HepG2 (cell line): Measurements from ENCODE around the gene DLG1. TPM values are rescaled to one million over a fixed set of nuclear protein-coding genes. Genes with fewer than 3 reads are reported as not detected.

Experiments used
- ATAC-seq: fragments of 200-7000 bp; cut with Tn5 transposase; 3 replicates; pipeline ENCODE4 v1.9.1; 2020; ENCODE audit warnings: mild to moderate bottlenecking, moderate library complexity
- BruUV-seq: library from RNA; stranded (reverse); fragments of 400-500 nt; replicated peaks from 2 replicates; lab custom pipeline; 2021; lab: Mats Ljungman, UMichigan
- CTCF ChIA-PET: fragments of 300-600 bp; formaldehyde crosslinking; extraction: SDS; loops from one replicate; lab custom pipeline; 2021; ENCODE audit warnings: low total read pairs, inconsistent platforms, low intra/inter-chr PET ratio; lab: Yijun Ruan, JAX
- POLR2A ChIA-PET: fragments of 350-600 bp; sonication (Branson Sonifier 250); formaldehyde crosslinking; loops from one replicate; lab custom pipeline; 2020; ENCODE audit warnings: antibody characterized with exemption, inconsistent platforms; lab: Yijun Ruan, JAX
- DNase-seq: peaks from one replicate; pipeline ENCODE4 v3.0.0-alpha.2; 2015; ENCODE audit warnings: low spot score
- FAIRE-seq: peaks from 3 replicates; lab custom pipeline; 2011; peaks lifted over from hg19 to GRCh38; lab: Jason Lieb, UNC
- H2AFZ ChIP-seq: one replicate; pipeline ENCODE4 v1.6.1; 2011; ENCODE audit warnings: low read length, inconsistent platforms
- H3K27ac ChIP-seq: fragments of 300-600 bp; 3 replicates; pipeline ENCODE4 v1.8.0; 2011; ENCODE audit warnings: mixed run types, mild to moderate bottlenecking, mixed read lengths, low read length, inconsistent platforms; ENCODE audit not compliant: insufficient read depth; ENCODE audit errors: extremely low read length
- H3K27me3 ChIP-seq, 2 experiments: fragments of 200-600 bp in 1 of 2; 2 replicates in 1 of 2; 3 replicates in 1 of 2; pipeline versions ENCODE4 v1.6.0 to v1.8.0; 2011; ENCODE audit warnings: low read length in 2 of 2, mild to moderate bottlenecking in 2 of 2, moderate library complexity in 2 of 2, inconsistent platforms in 1 of 2; ENCODE audit not compliant: insufficient read depth in 2 of 2, control insufficient read depth in 1 of 2
- H3K36me3 ChIP-seq, 2 experiments: fragments of 200-600 bp in 1 of 2; replicated peaks in 1 of 2; 2 replicates in 1 of 2; 3 replicates in 1 of 2; pipeline versions ENCODE4 v1.5.1 to v1.8.0; 2011; ENCODE audit warnings: low read length in 2 of 2, inconsistent platforms in 1 of 2; ENCODE audit not compliant: insufficient read depth in 2 of 2, control insufficient read depth in 1 of 2
- H3K4me1 ChIP-seq: 2 replicates; pipeline ENCODE4 v1.5.1; 2012; ENCODE audit warnings: low read length, inconsistent platforms; ENCODE audit not compliant: insufficient read depth
- H3K4me2 ChIP-seq: 2 replicates; pipeline ENCODE4 v1.6.0; 2011; ENCODE audit warnings: low read depth, low read length, inconsistent platforms
- H3K4me3 ChIP-seq, 3 experiments: fragments of 200-600 bp in 1 of 3; sonication (generic), shearing (Covaris generic) in 1 of 3; replicated peaks in 1 of 3; 2 replicates each; pipeline ENCODE4 v1.5.1; 2011 to 2016; ENCODE audit warnings: low read length in 3 of 3, inconsistent platforms in 2 of 3, low read depth in 2 of 3, mild to moderate bottlenecking in 2 of 3, control low read depth in 1 of 3, mixed read lengths in 1 of 3; ENCODE audit not compliant: insufficient read depth in 1 of 3
- H3K79me2 ChIP-seq: one replicate; pipeline ENCODE4 v1.6.1; 2011; ENCODE audit warnings: low read length, inconsistent platforms; ENCODE audit not compliant: insufficient read depth
- H3K9ac ChIP-seq: 2 replicates; pipeline ENCODE4 v1.6.0; 2011; ENCODE audit warnings: mild to moderate bottlenecking, low read depth, low read length, inconsistent platforms; ENCODE audit not compliant: insufficient read depth
- H3K9me3 ChIP-seq: 2 replicates; pipeline ENCODE4 v1.5.1; 2012; ENCODE audit warnings: mild to moderate bottlenecking, low read length
- H4K20me1 ChIP-seq: 2 replicates; pipeline ENCODE4 v1.6.0; 2011; ENCODE audit warnings: inconsistent platforms, mild to moderate bottlenecking, low read length, moderate library complexity; ENCODE audit not compliant: insufficient read depth
- DNMT3B ChIP-seq: conservative IDR thresholded peaks from 2 replicates; pipeline ENCODE4 v1.6.1; 2016; ENCODE audit warnings: missing biosample characterization, control low read depth
- FLYWCH1 ChIP-seq: sonication (generic); formaldehyde crosslinking; IDR thresholded peaks from 2 replicates; pipeline ENCODE4 v1.8.1; 2023; ENCODE audit warnings: mild to moderate bottlenecking, missing genetic modification reagents
- FOXA1 ChIP-seq, 2 experiments: fragments of 450-650 bp in 1 of 2; sonication (generic) in 1 of 2; formaldehyde crosslinking in 1 of 2; IDR thresholded peaks; 2 replicates each; pipeline versions ENCODE4 v1.4.0 to v1.6.1; 2016 to 2020; ENCODE audit warnings: missing genetic modification reagents in 1 of 2
- MATR3 ChIP-seq: sonication (generic); formaldehyde crosslinking; IDR thresholded peaks from 2 replicates; pipeline ENCODE4 v1.4.0; 2020; ENCODE audit warnings: missing genetic modification reagents
- NFE2L1 ChIP-seq: sonication (generic); formaldehyde crosslinking; IDR thresholded peaks from 2 replicates; pipeline ENCODE4 v1.4.0; 2020; ENCODE audit warnings: missing genetic modification reagents, mild to moderate bottlenecking, borderline replicate concordance
- NR2F2 ChIP-seq: IDR thresholded peaks from 2 replicates; pipeline ENCODE4 v1.6.1; 2012; ENCODE audit warnings: low read depth, inconsistent platforms, borderline replicate concordance
- PAWR ChIP-seq: sonication (generic); formaldehyde crosslinking; IDR thresholded peaks from 2 replicates; pipeline ENCODE4 v1.4.0; 2020; ENCODE audit warnings: missing genetic modification reagents, mild to moderate bottlenecking, borderline replicate concordance
- SAP130 ChIP-seq: IDR thresholded peaks from 2 replicates; pipeline ENCODE4 v1.6.1; 2016; ENCODE audit warnings: low read depth
- SCMH1 ChIP-seq: sonication (generic); formaldehyde crosslinking; IDR thresholded peaks from 2 replicates; pipeline ENCODE4 v1.9.0; 2021; ENCODE audit warnings: missing genetic modification reagents, mild to moderate bottlenecking, borderline replicate concordance
- SRY ChIP-seq: sonication (generic); formaldehyde crosslinking; IDR thresholded peaks from 2 replicates; pipeline ENCODE4 v1.8.0; 2022; ENCODE audit warnings: mild to moderate bottlenecking, missing genetic modification reagents
- ZFP41 ChIP-seq: sonication (generic); formaldehyde crosslinking; IDR thresholded peaks from 2 replicates; pipeline ENCODE4 v1.4.0; 2020; ENCODE audit warnings: mild to moderate bottlenecking, missing genetic modification reagents, borderline replicate concordance
- ZNF12 ChIP-seq: sonication (generic); formaldehyde crosslinking; IDR thresholded peaks from 2 replicates; pipeline ENCODE4 v1.5.0; 2020; ENCODE audit warnings: missing genetic modification reagents
- ZNF790 ChIP-seq: sonication (generic); formaldehyde crosslinking; IDR thresholded peaks from 2 replicates; pipeline ENCODE4 v1.8.0; 2022; ENCODE audit warnings: missing genetic modification reagents, mild to moderate bottlenecking, borderline replicate concordance
- WGBS: methylation state at CpG from one replicate; pipeline ENCODE4 v1.1.6; 2017; ENCODE audit warnings: low lambda C conversion rate; 5-methylcytosine and 5-hydroxymethylcytosine counted together
- in situ Hi-C: cut with HindIII; loops from 2 replicates; pipeline ENCODE4 v1.10.0; 2017; ENCODE audit warnings: low pct_unique_long_range_greater_than_20kb; ENCODE audit not compliant: extremely low pct_ligation_motif_present
- intact Hi-C: fragments of 100-400 bp; cut with micrococcal nuclease; formaldehyde crosslinking; loops from one replicate; pipeline ENCODE4 v1.10.0; 2022; ENCODE audit not compliant: unreplicated experiment
- polyA plus RNA-seq, 8 experiments: library from polyadenylated mRNA; depleted of rRNA in 3 of 8; stranded (reverse) in 7 of 8; unstranded in 1 of 8; fragments of >200 nt; fragmentation: Illumina TruSeq in 4 of 8; extraction: Trizol in 4 of 8; gene quantifications; 2 replicates each; pipeline versions ENCODE4 v1.2.1 to v1.2.3, GENCODE V29; 2011 to 2016; ENCODE audit warnings: low read depth in 4 of 8, missing spikeins in 1 of 8, mixed read lengths in 1 of 8; ENCODE audit not compliant: insufficient read depth in 1 of 8
- total RNA-seq, 5 experiments: library from RNA; depleted of rRNA; stranded (reverse); fragments of >200 nt; fragmentation: Illumina TruSeq; extraction: Trizol; gene quantifications; 2 replicates each; pipeline ENCODE4 v1.2.3, GENCODE V29; 2016; ENCODE audit warnings: low read depth in 1 of 5
- TF ChIP-seq, protein P1 (sequence below): sonication (generic); formaldehyde crosslinking; IDR thresholded peaks from 2 replicates; pipeline ENCODE4 v1.4.0; 2020; ENCODE audit warnings: low read depth, mild to moderate bottlenecking, missing genetic modification reagents
- TF ChIP-seq, protein P2 (sequence below): IDR thresholded peaks from 2 replicates; pipeline ENCODE4 v1.6.1; 2018; ENCODE audit warnings: missing genetic modification reagents, mild to moderate bottlenecking, missing compliant biosample characterization
- TF ChIP-seq, protein P3 (sequence below): sonication (generic); formaldehyde crosslinking; IDR thresholded peaks from 2 replicates; pipeline ENCODE4 v1.4.0; 2020; ENCODE audit warnings: missing genetic modification reagents; ENCODE audit errors: not compliant biosample characterization
- TF ChIP-seq, protein P4 (sequence below): sonication (generic); formaldehyde crosslinking; IDR thresholded peaks from 2 replicates; pipeline ENCODE4 v1.4.0; 2020; ENCODE audit warnings: mild to moderate bottlenecking, missing genetic modification reagents
- TF ChIP-seq, protein P5 (sequence below): sonication (generic); formaldehyde crosslinking; IDR thresholded peaks from 2 replicates; pipeline ENCODE4 v1.5.0; 2020; ENCODE audit warnings: missing genetic modification reagents
- TF ChIP-seq, protein P6 (sequence below): IDR thresholded peaks from 2 replicates; pipeline ENCODE4 v1.6.1; 2016; ENCODE audit warnings: missing compliant biosample characterization, missing genetic modification reagents, borderline replicate concordance

Gene DLG1
- total and polyA plus RNA-seq, 2 of the 13 experiments (the other 11 are each of a cell fraction or from before 2014, with no cell fraction given) = 30.5 to 104 TPM

DNA sequence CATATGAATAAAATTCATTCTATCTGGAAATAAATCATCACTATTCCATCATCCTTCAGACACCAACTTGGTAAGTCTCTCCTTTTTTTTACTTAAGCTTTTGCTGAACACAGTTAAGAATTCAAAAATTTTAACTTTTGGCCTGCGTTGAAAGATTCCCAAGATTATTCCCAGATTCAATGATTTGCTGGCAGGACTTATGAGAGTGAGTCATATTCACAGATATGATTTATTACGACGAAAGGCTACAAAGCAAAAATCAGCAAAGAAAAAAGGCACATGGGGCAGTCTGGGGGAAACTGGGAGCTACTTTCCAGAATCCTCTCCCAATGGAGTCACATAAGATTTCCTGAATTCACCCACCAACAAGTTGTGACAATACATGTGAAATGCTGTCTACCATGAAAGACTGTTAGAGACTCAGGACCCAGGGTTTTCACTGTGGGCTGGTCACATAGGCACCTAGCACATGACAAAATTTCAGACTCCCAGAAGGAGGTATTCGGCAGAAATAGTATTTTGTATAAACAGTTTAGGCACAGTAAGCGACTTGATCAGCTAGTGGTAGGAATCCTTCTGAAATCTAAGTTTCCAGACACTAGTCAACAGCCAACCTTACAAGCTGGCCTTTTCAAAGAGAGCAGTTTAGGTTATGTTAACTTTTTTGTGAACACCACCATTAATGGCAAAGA, 82.1 kb downstream of the DLG1 start:
- H2AFZ ChIP-seq = no peak overlapping the region
- FAIRE-seq (no peak), ATAC-seq (no peak), DNase-seq (no peak)
- no peaks in the 10 kb centered on the region for H3K27me3 ChIP-seq
- H3K9me3 ChIP-seq = no peaks in the 10 kb centered on the region
- no TSS peak for BruUV-seq
- H4K20me1 ChIP-seq = peaks cover 3% of the 10 kb centered on the region
- CTCF ChIA-PET = no interaction called here
- intact Hi-C loops = no loop called here
- peaks cover 5% of the 10 kb centered on the region for H3K4me1 ChIP-seq
- no peak overlapping the region for H3K4me2 ChIP-seq
- H3K79me2 ChIP-seq = peaks cover 96% of the 10 kb centered on the region
- no peak overlapping the region for H3K9ac ChIP-seq
- 95% methylated on average over 5 of the region's 5 CpGs for WGBS
- H3K36me3 ChIP-seq = no peaks in the 10 kb centered on the region; a peak in 2 of 5 replicates
- POLR2A ChIA-PET = no interaction called here
- in situ Hi-C loops = no loop called here
- H3K27ac ChIP-seq = no peak overlapping the region
- H3K4me3 ChIP-seq = no peak overlapping the region
- TF ChIP-seq MATR3 (CRISPR knock-in tag) (no peak), SRY (CRISPR knock-in tag) (no peak), SCMH1 (CRISPR knock-in tag) (no peak), PAWR (CRISPR knock-in tag) (no peak), SAP130 (no peak), ZFP41 (CRISPR knock-in tag) (no peak), NR2F2 (no peak), ZNF790 (CRISPR knock-in tag) (no peak), DNMT3B (CRISPR knock-in tag) (no peak), ZNF12 (CRISPR knock-in tag) (no peak), FLYWCH1 (CRISPR knock-in tag) (no peak), FOXA1 (IDR thresholded peaks at IDR 0.05) (no peak), FOXA1 (CRISPR knock-in tag; IDR thresholded peaks at IDR 0.05) (no peak), NFE2L1 (CRISPR knock-in tag) (no peak)
- TF ChIP-seq, protein P1, sequence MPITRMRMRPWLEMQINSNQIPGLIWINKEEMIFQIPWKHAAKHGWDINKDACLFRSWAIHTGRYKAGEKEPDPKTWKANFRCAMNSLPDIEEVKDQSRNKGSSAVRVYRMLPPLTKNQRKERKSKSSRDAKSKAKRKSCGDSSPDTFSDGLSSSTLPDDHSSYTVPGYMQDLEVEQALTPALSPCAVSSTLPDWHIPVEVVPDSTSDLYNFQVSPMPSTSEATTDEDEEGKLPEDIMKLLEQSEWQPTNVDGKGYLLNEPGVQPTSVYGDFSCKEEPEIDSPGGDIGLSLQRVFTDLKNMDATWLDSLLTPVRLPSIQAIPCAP = no peak
- TF ChIP-seq, protein P2, sequence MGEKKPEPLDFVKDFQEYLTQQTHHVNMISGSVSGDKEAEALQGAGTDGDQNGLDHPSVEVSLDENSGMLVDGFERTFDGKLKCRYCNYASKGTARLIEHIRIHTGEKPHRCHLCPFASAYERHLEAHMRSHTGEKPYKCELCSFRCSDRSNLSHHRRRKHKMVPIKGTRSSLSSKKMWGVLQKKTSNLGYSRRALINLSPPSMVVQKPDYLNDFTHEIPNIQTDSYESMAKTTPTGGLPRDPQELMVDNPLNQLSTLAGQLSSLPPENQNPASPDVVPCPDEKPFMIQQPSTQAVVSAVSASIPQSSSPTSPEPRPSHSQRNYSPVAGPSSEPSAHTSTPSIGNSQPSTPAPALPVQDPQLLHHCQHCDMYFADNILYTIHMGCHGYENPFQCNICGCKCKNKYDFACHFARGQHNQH (CRISPR knock-in tag) = no peak
- TF ChIP-seq, protein P3, sequence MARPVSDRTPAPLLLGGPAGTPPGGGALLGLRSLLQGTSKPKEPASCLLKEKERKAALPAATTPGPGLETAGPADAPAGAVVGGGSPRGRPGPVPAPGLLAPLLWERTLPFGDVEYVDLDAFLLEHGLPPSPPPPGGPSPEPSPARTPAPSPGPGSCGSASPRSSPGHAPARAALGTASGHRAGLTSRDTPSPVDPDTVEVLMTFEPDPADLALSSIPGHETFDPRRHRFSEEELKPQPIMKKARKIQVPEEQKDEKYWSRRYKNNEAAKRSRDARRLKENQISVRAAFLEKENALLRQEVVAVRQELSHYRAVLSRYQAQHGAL = no peak
- TF ChIP-seq, protein P4, sequence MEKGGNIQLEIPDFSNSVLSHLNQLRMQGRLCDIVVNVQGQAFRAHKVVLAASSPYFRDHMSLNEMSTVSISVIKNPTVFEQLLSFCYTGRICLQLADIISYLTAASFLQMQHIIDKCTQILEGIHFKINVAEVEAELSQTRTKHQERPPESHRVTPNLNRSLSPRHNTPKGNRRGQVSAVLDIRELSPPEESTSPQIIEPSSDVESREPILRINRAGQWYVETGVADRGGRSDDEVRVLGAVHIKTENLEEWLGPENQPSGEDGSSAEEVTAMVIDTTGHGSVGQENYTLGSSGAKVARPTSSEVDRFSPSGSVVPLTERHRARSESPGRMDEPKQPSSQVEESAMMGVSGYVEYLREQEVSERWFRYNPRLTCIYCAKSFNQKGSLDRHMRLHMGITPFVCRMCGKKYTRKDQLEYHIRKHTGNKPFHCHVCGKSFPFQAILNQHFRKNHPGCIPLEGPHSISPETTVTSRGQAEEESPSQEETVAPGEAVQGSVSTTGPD = no peak
- TF ChIP-seq, protein P5, sequence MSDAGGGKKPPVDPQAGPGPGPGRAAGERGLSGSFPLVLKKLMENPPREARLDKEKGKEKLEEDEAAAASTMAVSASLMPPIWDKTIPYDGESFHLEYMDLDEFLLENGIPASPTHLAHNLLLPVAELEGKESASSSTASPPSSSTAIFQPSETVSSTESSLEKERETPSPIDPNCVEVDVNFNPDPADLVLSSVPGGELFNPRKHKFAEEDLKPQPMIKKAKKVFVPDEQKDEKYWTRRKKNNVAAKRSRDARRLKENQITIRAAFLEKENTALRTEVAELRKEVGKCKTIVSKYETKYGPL = no peak
- TF ChIP-seq, protein P6, sequence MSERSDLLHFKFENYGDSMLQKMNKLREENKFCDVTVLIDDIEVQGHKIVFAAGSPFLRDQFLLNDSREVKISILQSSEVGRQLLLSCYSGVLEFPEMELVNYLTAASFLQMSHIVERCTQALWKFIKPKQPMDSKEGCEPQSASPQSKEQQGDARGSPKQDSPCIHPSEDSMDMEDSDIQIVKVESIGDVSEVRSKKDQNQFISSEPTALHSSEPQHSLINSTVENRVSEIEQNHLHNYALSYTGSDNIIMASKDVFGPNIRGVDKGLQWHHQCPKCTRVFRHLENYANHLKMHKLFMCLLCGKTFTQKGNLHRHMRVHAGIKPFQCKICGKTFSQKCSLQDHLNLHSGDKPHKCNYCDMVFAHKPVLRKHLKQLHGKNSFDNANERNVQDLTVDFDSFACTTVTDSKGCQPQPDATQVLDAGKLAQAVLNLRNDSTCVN (CRISPR knock-in tag) = no peak
